GM15510 (cell line): ENCODE data around the gene COL2A1.

Experiments
- POLR2A ChIP-seq: IDR thresholded peaks from 3 replicates; pipeline ENCODE4 v1.6.1; 2011; ENCODE audit warnings: borderline replicate concordance; ENCODE audit not compliant: insufficient read length; ENCODE audit errors: extremely low read depth

The COL2A1 gene

DNA sequence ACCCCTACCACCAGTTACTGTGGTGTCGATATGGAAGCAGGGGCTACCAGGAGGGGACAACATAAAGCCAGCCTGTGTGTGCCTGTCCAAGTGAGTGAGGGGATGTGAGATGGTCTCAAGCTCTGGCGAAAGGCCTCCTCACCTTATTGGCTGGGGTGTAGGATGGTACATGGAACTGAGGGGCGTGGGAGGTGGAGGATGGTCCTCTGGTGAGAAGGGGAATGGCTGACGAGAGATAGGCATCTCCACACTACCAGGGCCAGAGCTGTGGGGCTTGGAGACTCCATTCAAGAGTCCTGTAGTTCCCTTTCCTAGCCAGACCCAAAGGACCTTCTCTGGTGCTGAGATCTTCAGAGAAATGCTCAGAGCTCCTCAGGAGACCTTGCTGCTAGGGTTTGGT, 32.5 kb upstream of the COL2A1 start:
- no peak for TF ChIP-seq POLR2A

DNA sequence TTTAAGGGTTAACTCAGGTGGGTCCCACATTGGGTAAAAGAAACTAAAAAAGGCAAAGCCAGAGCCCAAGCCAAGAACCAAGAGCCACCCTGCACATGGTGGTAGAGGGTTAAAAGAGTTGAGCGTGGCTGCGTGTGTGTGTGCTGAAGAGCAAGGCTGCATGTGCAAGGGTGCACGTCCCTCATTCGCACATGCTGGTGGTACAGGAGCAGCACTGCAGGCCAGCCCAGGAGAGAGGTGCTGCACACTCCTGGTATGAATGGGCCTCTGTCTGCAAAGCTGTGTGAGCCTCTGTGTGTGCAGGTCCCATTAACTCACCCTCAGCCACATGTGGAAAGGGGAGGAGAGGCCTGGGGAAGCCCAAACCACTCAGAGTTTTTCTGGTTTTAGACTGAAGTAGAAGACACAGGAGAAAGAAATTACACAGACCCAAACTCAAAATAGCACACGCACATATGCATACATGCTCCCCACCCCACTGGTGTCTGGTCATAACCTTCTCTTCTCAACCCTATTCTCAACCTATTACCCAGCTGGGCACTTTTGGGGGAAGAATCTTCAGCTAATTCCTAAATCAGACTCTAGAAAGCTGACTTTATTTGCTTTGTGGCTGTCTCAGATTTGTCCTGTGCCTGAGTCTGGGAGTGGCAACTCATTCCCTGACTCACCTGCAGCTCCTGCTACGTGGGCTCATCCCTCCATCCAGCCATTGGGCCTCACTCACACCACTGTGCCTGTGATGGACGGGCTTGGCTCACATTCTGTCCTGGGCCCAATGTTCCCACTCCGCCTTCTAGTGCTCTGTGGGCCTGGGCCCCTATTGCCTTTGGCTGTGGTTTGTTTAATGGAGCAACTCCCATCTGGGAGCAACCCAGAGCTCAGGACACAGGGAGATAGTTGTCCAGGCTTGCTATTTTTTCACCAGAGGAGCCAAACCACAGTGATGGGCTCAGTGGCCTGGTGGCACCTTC, 30.8 kb upstream of the COL2A1 start:
- TF ChIP-seq POLR2A: no peak

DNA sequence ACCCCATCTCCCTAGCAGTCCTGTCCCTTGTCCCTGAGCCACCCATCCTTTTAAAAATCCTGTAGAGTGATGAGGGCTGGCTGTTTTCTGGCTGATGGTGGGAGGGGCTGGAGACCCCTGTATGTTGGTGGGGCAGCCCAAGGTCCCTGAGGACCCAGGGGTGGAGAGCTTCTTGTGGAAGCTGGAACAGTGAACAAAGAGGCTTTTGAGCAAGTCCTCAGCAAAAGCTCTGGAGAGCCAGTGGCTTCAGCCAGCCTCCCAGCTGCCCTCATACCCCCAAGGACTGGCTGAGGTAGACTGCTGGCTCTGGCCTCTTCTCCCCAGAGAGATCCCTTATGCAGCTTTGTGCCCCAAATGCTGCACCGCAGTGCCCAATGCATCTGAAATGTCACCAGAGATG, 29.2 kb upstream of the COL2A1 start:
- no peak for TF ChIP-seq POLR2A

DNA sequence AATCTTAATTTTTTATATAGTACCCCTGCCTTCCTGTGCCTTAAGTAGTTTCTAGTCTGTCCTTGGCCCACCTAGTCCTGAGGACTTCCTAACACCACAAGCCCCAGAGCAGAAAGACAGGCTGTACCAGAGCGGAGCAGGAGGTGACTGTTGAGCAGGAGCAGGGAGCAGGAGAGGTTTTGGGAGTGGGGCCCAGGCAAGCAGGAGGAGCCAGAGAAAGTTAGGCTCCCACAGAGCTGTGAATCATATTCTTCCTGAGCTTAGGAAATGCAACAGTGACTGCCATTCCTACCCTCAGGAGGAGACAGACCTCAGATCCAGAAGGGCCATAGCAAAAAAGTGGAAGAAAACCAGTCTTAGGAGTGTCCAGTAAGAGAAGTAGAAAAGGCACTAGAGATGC, 28.3 kb upstream of the COL2A1 start:
- no peak for TF ChIP-seq POLR2A

DNA sequence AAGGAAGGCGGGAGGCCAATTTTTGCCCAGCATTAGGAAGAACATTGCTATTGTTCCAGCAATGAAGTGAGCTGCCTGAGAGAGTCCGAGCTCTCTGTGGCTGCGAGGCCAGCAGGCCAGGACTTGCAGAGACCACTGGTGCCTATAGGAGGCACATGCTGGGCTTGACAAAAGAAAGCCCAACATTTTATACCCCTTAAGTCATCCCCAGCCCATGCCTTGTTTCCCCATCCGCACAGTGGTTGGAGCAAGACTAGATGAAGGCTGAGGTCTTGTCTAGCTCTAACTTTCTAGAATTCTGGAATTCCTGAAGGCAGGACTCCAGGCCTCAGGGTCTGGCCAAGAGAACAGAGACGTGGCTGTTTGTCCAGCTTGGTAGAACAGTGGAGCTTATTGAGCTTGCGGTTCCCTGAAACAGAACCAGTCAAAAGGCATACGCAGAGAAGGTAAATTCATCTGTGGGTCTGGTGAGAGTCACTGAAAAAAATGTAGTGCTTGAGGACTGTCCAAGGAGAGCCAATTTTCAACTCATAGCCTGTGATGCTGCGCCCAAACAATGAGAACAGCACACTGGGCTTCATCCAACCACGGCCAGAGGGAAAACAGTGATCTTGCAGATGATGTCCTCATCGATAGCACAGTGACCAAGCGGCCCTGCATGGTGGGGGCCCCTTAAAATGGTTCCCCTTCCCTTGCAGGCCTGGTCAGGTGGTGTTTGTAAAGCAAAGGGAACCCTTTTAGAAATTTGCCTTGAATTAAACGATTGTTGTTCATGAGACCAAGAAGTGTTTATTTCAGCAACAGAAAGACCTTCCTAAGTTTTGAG, 27.1 kb upstream of the COL2A1 start:
- TF ChIP-seq POLR2A: no peak

DNA sequence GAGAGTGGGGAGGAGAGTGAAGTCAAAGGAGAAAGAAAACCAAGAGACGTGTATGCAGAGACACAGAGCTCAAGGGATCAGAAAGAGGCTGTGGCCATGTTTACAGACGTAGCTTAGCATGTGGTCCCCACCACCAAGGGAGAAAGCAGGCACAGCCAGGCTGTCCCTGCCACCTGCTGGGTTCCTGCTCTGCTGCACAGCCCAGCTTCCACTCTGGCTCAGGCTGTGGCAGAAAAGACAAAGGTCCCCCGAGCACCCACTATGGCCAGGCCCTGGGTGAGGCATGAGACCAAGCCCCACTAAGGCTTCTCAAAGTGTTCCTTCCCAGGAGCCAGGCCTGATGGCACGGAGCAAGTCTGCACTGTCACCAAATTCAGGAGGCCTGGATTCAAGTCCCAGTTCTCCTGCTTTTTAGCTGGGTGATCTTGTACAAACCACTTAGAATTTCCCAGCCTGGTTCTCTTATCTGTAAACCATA, 25.9 kb upstream of the COL2A1 start:
- no peak for TF ChIP-seq POLR2A

DNA sequence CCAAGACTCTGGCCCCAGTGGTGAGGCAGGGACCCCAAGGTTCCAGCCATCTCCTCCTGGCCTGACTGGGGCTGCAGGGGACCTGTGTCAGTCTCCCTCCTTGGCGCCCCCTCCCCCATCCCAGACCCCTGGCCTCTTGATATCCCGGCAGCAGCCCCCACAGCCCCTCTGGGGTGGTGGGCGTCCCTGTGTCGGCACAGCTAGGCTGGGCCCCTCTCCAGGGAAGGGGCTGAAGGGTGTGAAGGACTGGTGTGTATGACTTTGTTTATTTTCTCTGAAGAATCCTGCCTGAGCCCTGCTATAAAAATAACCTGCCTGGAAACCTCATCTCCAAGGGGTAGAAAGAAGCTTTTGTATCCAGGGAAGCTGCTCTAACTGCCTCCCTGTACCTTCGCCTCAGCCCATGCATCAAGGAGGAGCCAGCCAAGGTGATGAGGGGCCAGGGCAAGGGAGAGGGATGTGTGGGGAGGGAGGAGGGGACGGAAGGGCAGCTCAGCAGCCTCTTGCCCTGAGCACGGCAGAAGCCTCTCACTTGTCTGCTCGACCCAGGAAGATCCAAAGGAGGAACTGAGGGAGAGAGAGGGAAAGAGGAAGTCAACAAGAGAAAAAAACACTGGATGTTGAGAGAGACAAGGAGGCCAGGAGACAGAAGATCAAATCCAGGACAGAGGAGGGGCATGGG, 25.4 kb upstream of the COL2A1 start:
- no peak for TF ChIP-seq POLR2A

DNA sequence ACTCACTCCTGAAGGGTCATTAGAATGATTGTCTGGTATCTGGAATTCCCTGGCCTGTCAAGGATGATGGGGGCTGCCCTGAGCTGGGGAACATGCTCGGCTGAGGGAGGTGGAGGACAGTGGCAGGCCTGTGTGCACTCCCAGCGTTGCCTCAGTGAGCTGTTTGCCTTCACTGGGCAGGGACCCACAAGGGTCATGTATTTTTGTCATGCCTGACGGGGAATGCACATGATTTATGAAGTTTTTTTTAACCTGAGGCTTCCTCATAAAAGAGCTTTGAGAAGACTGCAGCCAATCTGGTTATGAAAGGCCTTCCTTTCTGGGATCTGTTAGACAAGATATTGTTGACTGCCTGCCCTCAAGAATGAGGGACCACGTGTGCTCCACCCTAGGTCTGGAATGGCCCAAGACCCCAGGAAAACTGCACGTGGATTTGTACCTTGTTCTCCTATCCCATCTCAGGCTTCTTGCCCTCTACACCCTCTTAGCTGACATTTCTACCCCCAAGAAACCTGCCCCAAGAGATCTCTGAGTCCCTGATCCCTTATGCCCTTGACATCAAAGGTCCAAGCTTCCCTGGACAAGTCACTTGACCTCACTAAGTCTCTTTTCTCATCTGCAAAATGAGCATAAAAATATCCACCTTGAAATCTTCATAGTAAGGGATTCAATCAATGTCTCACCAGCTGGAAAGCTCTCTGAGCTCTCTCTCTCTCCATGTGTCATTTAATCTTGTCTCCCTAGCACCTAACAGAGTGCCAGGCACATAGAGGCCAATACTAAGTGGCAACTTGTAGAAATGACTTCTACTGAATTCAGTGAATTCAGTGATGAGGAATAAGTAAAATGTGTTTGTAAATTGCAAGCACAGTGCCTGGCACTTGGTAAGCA, 24.5 kb upstream of the COL2A1 start:
- TF ChIP-seq POLR2A: no peak

DNA sequence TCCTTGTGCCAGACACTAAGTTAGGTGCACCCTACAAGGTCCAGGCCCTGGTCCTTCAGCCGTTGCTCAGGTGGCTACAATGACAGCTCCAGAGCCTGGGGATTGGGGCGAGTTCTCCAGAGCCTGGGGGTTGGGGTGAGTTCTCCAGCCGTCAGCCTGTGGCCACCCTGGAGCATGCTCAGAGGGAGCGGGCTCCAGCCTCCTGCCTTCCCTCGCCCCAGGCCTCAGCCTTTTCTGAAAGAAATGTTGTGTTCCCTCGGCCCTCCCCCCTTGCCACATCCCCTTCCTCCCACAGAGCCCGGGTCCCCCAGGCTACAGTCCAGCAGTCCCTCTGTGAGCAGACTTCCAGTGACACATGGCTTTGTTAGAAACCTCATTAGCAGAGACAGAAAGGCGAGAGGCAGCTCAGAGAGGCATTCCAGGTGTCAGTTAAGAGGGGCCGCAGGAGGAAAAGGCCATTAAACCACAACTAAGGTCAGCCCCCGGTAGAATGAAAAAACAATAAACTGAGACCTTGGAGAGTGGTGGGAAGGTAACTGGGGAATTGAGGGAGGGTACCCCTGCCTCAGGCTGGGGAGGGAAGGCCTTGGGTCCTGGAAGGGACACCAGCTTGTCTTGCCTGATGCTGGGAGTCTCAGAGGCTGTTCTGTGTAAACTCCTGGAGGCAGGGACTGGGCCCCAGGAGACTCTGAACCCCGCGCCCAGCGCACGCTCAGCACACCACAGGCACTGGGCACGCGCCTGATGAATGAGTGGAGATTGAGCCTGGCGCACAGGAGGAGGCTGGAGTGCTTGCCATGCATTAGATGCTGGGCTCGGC, 23.1 kb upstream of the COL2A1 start:
- TF ChIP-seq POLR2A: no peak

DNA sequence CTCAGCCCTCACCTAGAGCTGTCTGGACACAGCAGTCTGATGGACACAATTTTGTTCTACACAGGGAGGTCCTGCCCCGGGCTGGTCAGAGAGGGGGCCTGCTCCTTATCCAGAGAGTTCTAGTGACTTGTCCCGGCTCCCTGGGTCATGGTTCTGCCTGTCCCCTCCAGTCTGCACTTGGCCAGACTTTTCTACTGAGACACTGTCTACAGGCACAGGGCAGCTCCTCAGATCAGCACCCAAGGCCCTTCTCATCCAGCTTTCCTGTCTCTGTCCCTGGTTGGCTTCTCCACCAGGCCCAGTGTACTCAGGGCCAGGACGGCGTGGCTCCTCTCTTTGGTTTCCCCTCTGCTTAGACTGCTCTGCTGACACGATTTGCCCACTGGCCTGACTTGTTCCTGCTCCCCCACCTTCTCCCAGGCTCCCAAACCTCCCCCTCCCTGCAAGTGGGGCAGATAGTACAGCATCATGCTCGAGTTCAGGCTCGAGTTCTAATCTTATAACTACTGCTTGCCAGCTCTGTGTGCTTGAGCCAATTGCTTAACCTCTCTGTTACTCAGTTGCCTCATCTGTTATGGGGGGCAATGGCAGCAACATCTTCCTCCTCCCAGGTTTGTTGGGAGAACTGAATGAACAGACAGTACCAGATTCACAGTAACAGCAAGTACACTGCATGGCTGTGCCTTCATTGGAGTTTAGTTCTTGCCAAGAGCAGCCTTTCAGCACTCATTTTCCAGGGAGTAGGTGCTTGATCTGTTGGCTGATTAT, 22.0 kb upstream of the COL2A1 start:
- no peak for TF ChIP-seq POLR2A

DNA sequence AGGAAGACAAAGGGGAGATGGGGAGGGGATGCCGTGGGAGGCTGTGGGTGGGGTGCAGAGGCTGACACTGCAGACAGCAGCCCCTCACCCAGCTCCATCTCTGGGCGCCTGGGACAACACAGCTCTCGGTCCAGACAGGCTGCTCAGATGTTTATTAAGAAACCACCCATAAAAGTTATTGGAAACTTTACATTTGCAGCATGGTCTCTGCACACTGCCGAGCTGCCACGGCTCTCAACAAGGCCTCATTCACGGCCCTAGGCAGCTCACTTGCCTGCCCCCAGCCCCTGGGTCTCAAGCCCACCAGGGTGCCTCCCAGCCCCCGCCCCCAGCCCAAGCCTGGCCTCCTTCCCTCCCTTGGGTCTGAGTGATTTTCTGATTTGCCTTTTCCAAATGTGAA, 21.0 kb upstream of the COL2A1 start:
- TF ChIP-seq POLR2A: no peak

DNA sequence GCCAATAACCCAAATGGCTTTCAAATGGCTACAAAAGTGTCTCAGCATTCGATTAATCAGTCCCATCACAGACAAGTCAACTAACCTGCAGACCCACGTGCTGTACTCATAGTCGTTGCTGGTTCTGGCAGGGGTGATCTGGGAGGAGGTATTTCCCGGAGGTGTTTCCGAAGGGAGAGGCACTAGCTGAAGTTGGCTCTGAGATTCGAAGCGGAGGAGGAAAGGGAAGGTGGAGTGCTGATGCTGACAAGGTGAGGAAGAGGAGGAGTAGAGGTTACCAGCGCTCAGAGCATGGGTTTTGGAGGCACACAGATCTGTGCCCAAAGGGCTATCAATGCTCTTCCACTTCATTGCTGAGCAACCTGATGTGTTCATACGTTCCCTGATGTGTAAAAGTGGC, 20.5 kb upstream of the COL2A1 start:
- TF ChIP-seq POLR2A: no peak
